ENCODE measurements around the gene PNPLA5.
"Not testable (repeated sequence)": the region's sequence is repeated elsewhere in the genome, so short reads cannot be mapped to it uniquely, and the experiment has no call there.

The PNPLA5 gene

GRCh38 chr22:43879901-43880540, 11.8 kb downstream of the PNPLA5 start:
- no peak for DNase-seq

DNA sequence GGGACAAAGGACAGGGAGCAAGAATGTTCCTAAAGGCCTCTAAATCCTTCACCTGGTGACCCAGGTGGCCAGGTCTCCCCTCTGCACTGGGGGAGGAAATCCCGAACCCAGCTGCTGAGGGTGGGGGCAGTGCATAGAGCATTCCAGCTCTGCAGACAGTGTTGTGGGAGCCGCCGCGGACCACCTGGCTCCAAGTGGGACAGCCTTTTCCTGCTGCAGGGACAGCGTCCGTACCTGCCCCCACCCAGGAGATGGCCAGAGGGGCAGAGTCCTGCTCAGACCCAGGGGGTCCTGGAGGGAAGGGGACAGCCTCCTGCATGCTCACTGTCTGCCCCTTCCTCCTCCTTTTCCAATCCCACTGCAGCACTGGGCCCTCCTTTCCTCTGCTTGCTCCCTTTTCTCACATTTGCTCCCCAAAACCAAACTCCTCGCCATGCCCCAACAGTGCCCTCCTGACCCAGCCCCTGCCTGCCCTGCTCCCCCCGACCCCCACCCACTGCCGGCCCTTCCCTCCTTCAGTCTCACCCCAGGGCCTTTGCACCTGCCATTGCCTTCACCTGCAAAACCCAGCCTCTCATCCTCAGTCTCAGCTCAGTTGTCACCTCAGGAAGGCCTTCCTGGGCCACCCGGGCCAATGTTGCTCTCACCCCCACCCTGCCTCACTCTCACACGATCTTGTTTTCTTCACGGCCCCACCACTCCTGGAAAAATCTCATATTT, 12.8 kb downstream of the PNPLA5 start:
- no peak for DNase-seq

DNA sequence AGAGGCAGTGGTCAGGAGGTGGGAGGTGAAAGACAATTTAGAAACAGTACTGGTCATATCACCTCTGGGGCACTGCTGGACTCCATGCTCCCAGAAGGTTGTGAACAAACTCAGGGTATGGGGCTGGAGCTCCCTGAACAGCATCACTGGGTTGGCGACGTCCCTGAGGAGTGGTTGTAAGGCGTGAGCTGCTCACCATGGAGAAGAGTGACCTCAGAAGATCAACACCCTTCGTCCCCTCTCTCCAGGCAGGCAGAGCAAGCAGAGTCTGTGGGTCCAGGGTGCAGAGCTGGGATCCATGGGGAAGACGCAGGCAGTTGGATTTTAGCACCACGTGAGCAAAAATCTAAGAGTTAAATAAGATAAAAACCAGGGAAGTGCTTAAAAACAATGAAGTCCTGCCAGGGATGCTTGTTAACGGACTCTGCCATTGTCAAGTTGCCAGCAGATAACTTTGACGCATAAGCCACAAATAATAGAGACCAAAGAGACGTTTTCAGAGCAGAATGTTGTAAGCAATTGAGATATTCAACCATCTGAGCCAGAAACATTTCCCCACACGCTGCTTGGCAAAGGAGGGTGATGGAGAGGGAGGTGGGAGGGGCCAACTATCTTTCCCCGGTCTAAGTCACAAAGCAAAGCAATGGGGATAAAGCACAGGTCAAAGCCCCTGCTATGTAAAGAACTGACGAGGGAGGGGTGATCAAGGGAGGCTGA, 13.6 kb downstream of the PNPLA5 start:
- DNase-seq, result no peak

DNA sequence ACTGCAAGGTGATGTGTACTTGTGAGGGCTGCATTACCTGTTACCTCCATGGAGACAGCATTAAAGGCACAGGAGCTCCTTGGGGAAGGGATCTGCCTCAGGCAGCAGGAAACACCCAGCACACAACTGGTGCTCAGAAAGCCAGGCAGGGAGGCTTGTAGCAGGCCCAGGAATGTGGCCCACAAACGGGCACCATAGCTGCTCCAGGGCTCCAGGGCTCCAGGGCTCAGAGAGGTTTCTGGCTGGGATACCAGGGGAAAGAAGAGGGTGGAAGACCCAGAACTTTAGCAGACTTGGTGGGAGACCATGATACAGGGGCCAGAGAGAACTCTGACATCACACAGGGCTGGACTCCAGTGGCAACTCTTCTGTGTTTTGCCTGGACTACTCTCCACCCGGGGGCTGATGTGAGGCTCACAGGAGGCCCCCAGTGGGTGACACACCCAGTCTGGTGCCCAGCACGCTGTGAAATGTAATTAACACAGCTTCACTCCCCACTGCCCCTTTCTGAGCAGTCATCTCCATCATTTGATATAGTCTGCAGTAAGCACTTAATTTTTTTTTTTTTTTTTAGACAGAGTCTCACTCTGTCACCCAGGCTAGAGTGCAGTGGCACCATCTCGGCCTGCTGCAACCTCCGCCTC, 14.8 kb downstream of the PNPLA5 start:
- no peak for DNase-seq

GRCh38 chr22:43869799-43870198, 22.0 kb downstream of the PNPLA5 start:
- DNase-seq, result no peak

DNA sequence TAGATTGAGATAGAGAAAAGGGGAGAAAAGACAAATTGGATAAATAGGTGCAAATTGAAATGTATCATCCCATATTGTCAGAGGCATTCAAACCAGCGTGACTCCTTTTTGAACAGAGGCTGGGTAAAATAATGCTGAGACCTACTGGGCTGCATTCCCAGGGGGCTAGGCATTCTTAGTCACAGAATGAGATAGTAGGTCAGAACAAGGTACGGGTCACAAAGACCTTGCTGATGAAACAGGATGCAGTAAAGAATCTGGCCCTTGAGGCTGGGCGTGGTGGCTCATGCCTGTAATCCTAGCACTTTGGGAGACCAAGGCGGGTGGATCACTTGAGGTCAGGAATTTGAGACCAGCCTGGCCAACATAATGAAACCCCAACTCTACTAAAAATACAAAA, 22.8 kb downstream of the PNPLA5 start:
- DNase-seq, result not testable (repeated sequence)

DNA sequence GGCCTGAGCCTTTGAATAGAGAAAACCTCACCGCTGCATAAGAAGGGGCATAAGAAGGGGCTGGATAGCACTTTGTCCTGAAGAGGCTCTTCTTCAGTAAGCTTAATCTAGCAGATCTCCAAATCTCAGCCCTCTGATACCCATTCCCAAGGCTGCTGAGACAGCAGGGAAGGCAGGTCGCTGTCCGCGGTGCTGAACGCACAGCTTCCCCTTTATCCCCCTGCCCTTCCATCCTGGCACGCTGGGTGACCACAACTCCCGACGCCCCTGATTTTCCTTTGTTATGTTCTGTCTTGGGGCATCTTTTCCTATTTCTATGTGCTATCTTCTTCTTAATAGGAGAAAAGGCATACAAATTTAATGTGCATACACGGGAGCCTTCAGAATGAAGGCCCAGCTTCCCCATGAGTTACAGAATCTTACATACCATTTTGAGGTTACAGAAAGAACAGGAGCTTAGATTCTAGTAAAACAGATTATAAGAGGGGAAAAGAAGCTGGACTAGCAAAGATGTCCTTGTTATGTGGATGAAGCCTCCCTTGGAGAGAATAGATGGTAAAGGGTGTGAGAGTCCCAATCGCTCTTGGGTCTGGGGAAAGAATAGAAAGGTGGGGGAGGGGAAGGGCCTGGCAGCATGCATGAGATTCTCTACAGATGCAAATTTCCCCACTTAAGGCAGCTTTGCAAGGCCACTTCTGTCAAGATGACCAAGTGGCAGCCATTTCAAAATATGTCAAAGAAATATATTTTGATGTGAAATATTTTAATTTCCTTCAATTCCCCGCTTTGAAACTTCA, 23.8 kb downstream of the PNPLA5 start:
- no peak for DNase-seq

GRCh38 chr22:43862882-43863202, 29.0 kb downstream of the PNPLA5 start:
- no peak for DNase-seq

- DNase-seq, result no peak
Observed at GRCh38 chr22:43862074-43862881, 29.5 kb downstream of the PNPLA5 start, which contains the start of gene SULT4A1. TSS of gene SULT4A1 (minus strand) at chr22:43862513. CDS start at chr22:43862382, 131 bp downstream.

- no peak for DNase-seq
Observed at GRCh38 chr22:43861529-43861928, 30.3 kb downstream of the PNPLA5 start.

DNA sequence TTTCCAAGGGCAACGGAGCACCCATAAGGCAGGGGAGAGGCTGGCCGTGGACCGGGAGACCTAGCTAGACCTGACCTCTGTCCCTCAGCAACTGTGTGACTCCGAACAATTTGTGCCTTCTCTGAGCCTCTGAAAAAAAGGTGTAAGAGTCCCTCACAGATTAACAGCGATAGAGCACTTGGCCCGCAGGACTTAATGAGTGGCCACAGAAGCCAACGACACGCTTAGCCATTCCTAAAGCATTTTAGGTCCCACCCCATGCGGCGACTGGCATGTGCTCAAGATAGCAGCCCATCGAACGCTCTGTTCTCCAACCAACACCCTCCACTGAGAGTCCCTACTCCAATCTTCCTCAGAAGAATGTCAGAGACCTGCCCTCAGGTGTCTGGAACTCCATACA, 31.0 kb downstream of the PNPLA5 start:
- DNase-seq, result no peak

DNA sequence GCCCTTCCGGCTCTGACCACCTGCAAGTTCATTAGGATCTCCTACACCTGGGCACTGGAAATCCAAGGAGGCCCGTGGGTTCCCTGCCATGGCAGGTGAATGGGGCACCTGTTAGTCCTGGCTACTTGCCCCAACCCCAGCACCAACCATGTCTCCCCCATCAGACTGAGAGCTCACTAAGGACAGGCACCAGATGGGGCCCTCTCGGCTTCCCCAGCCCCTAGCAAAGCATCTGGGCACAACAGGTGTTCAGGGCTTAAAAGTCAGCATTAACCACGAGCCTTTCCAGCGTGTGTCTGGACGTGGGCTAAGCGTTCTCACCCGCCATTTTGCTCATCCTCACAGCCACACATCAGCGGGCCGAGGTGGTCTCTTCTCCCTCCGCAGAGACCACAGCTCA, 31.7 kb downstream of the PNPLA5 start:
- DNase-seq, result no peak

GRCh38 chr22:43859621-43860020, 32.2 kb downstream of the PNPLA5 start:
- DNase-seq, result no peak

DNA sequence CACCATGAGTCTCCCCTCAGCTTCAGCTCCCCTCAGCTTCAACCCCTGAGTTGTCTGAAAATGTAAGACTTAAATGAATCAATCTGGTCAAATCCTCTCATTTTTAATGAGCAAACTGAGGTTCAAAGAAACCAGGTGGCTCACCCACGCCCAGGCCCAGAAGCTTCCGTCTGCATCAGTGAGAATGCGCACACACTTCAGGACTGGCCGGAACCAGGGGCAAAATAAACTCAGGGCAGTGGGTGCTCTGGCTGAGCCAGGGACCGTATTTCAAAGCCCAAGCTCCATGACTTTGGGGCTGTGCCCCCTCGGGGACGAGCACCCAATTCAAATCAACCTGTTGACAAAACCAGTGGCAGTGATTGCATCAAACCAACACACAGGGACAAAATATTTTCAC, 32.6 kb downstream of the PNPLA5 start:
- DNase-seq, result no peak

- DNase-seq, result no peak
Observed at GRCh38 chr22:43858156-43858895, 33.5 kb downstream of the PNPLA5 start.

GRCh38 chr22:43857367-43857766, 34.4 kb downstream of the PNPLA5 start:
- DNase-seq, result no peak

- no peak for DNase-seq
Observed at GRCh38 chr22:43855431-43855830, 36.4 kb downstream of the PNPLA5 start.

- DNase-seq, result no peak
Observed at GRCh38 chr22:43854786-43855271, 37.0 kb downstream of the PNPLA5 start.

DNA sequence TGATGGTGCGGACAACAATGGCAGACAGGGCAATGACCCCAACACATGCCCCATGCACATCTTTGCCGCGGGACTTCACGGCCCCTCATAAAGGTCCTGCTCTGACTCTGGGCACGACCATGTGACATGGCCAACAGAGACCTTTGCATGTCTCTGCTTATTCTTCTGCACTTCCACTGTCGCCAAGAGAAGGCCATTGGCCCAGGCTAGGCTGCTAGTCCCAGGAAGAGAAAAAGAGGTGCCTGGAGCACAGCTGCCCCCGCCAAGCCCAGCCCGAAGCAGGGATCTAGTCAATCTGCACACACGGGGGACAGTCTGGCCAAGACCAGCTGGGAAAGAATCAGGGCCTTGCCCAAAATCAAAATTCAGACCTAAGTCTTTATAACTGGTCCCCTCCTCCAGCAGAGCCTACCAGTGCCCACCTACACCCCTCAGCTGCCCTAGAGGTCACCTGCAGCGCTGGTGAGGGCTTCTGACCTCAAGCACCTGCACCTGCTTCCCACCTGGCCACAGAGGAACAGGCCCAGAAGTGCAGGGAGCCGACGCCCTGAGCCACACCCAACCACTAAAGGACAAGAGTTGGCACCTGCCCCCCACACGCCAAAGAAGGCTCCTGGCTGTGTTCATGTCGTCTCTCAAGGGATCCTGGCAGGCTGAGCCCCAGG, 37.6 kb downstream of the PNPLA5 start:
- no peak for DNase-seq

GRCh38 chr22:43853328-43853931, 38.4 kb downstream of the PNPLA5 start:
- no peak for DNase-seq
